K562 (cell line): Measurements from ENCODE around the gene S100A8. TPM values are rescaled to one million over a fixed set of nuclear protein-coding genes. Genes with fewer than 3 reads are reported as not detected.

Source experiments
- ATAC-seq: fragments of 200-7000 bp; cut with Tn5 transposase; 3 replicates; pipeline ENCODE4 v1.9.1; 2020; ENCODE audit warnings: moderate library complexity
- BruUV-seq: library from RNA; stranded (reverse); fragments of 400-500 nt; replicated peaks from 2 replicates; lab custom pipeline; 2021; lab: Mats Ljungman, UMichigan
- CTCF ChIA-PET: fragments of 300-600 bp; formaldehyde crosslinking; extraction: SDS; loops from one replicate; lab custom pipeline; 2021; ENCODE audit warnings: low intra/inter-chr PET ratio; lab: Yijun Ruan, JAX
- POLR2A ChIA-PET: fragments of 300-600, 350-650 bp; sonication (Branson Sonifier 250); formaldehyde crosslinking; extraction: SDS; loops from one replicate; lab custom pipeline; 2021; ENCODE audit warnings: antibody characterized with exemption, inconsistent platforms; lab: Yijun Ruan, JAX
- DNase-seq, 4 experiments: peaks; one replicate each; pipeline versions ENCODE4 v3.0.0 to v3.0.0-alpha.2; 2011 to 2018; ENCODE audit warnings: low spot score in 3 of 4, mixed read lengths in 3 of 4; ENCODE audit errors: extremely low read depth in 1 of 4
- FAIRE-seq: peaks from 2 replicates; lab custom pipeline; 2011; peaks lifted over from hg19 to GRCh38; lab: Jason Lieb, UNC
- H2AFZ ChIP-seq: 2 replicates; pipeline ENCODE4 v1.6.0; 2011; ENCODE audit warnings: low read depth, low read length, control low read depth, inconsistent platforms
- H3K27ac ChIP-seq: fragments of 200-600 bp; 3 replicates; pipeline ENCODE4 v1.8.0; 2011; ENCODE audit warnings: low read depth, mild to moderate bottlenecking, control low read depth, inconsistent platforms, low read length, moderate library complexity, mixed read lengths; ENCODE audit errors: extremely low read depth
- H3K27me3 ChIP-seq, 2 experiments: fragments of 300-600 bp in 1 of 2; 2 replicates in 1 of 2; 3 replicates in 1 of 2; pipeline versions ENCODE4 v1.6.0 to v1.8.0; 2011; ENCODE audit warnings: inconsistent platforms in 2 of 2, low read length in 2 of 2, mild to moderate bottlenecking in 1 of 2, mixed read lengths in 1 of 2, moderate library complexity in 1 of 2; ENCODE audit not compliant: control insufficient read depth in 2 of 2, insufficient read depth in 2 of 2
- H3K36me3 ChIP-seq: fragments of 300-600 bp; 3 replicates; pipeline ENCODE4 v1.8.0; 2011; ENCODE audit warnings: mild to moderate bottlenecking, low read length, inconsistent platforms; ENCODE audit not compliant: control insufficient read depth, insufficient read depth
- H3K4me1 ChIP-seq, 2 experiments: fragments of 200-600 bp in 1 of 2; replicated peaks in 1 of 2; 2 replicates in 1 of 2; 3 replicates in 1 of 2; pipeline versions ENCODE4 v1.5.1 to v1.8.0; 2011; ENCODE audit warnings: inconsistent platforms in 2 of 2, low read length in 2 of 2, mild to moderate bottlenecking in 1 of 2, mixed read lengths in 1 of 2, moderate library complexity in 1 of 2; ENCODE audit not compliant: control insufficient read depth in 2 of 2, insufficient read depth in 2 of 2
- H3K4me2 ChIP-seq: 2 replicates; pipeline ENCODE4 v1.6.1; 2011; ENCODE audit warnings: low read length, control low read depth, inconsistent platforms, mixed read lengths; ENCODE audit not compliant: insufficient read depth
- H3K4me3 ChIP-seq: fragments of 200-600 bp; sonication (generic), shearing (Covaris generic); 2 replicates; pipeline ENCODE4 v1.5.1; 2016; ENCODE audit warnings: control low read depth, inconsistent platforms
- H3K79me2 ChIP-seq: fragments of 200-600 bp; 3 replicates; pipeline ENCODE4 v1.8.0; 2011; ENCODE audit warnings: low read length, inconsistent platforms; ENCODE audit not compliant: control insufficient read depth, insufficient read depth
- H3K9ac ChIP-seq, 2 experiments: 2 replicates each; pipeline versions ENCODE4 v1.6.0 to v1.6.1; 2011; ENCODE audit warnings: low read depth in 2 of 2, low read length in 2 of 2, control low read depth in 1 of 2, inconsistent platforms in 1 of 2, mild to moderate bottlenecking in 1 of 2, mixed read lengths in 1 of 2; ENCODE audit not compliant: insufficient read depth in 1 of 2
- H3K9me1 ChIP-seq: one replicate; pipeline ENCODE4 v1.6.0; 2011; ENCODE audit warnings: inconsistent platforms, mild to moderate bottlenecking, low read length, moderate library complexity; ENCODE audit not compliant: control insufficient read depth, insufficient read depth
- H3K9me3 ChIP-seq: replicated peaks from 2 replicates; pipeline ENCODE4 v1.5.1; 2011; ENCODE audit warnings: low read depth, low read length, inconsistent platforms; ENCODE audit not compliant: control insufficient read depth, insufficient read depth
- H4K20me1 ChIP-seq: replicated peaks from 2 replicates; pipeline ENCODE4 v1.6.1; 2011; ENCODE audit warnings: low read length, inconsistent platforms, mixed read lengths; ENCODE audit not compliant: control insufficient read depth, insufficient read depth
- HDGF ChIP-seq: fragments of 450-650 bp; IDR thresholded peaks from 2 replicates; pipeline ENCODE4 v1.6.1; 2016
- KDM2B ChIP-seq: fragments of 250-450 bp; sonication (Bioruptor Pico); IDR thresholded peaks from 2 replicates; pipeline ENCODE4 v1.8.0; 2021; ENCODE audit warnings: mild to moderate bottlenecking, moderate library complexity
- KLF1 ChIP-seq: fragments of 450-650 bp; IDR thresholded peaks from 2 replicates; pipeline ENCODE4 v1.6.1; 2016; ENCODE audit warnings: missing genetic modification characterization, missing compliant biosample characterization
- PHTF2 ChIP-seq: fragments of 250-450 bp; sonication (Bioruptor Pico); IDR thresholded peaks from 2 replicates; pipeline ENCODE4 v1.5.0; 2021; ENCODE audit warnings: mild to moderate bottlenecking
- SIN3B ChIP-seq: fragments of 450-650 bp; IDR thresholded peaks from 2 replicates; pipeline ENCODE4 v1.6.1; 2017; ENCODE audit warnings: low read depth, mild to moderate bottlenecking, moderate library complexity
- SREBF1 ChIP-seq: fragments of 150-350 bp; IDR thresholded peaks from 2 replicates; pipeline ENCODE4 v1.6.1; 2014; ENCODE audit warnings: antibody characterized with exemption, low read depth, low read length, borderline replicate concordance
- TCFL5 ChIP-seq: fragments of 250-450 bp; sonication (Bioruptor Pico); conservative IDR thresholded peaks from 2 replicates; pipeline ENCODE4 v1.6.1; 2021; ENCODE audit warnings: mild to moderate bottlenecking, moderate library complexity, matching md5 sums
- TOE1 ChIP-seq, 2 experiments: fragments of 450-650 bp in 1 of 2; sonication (generic) in 1 of 2; formaldehyde crosslinking in 1 of 2; IDR thresholded peaks; 2 replicates each; pipeline versions ENCODE4 v1.7.1 to v1.8.0; 2016 to 2022; ENCODE audit warnings: borderline replicate concordance in 2 of 2, mild to moderate bottlenecking in 2 of 2, antibody characterized with exemption in 1 of 2, inconsistent platforms in 1 of 2, low read depth in 1 of 2, missing genetic modification reagents in 1 of 2, moderate library complexity in 1 of 2
- ZKSCAN1 ChIP-seq: fragments of 150-350 bp; IDR thresholded peaks from 2 replicates; pipeline ENCODE4 v1.6.1; 2016; ENCODE audit warnings: low read depth, low read length
- ZNF174 ChIP-seq: fragments of 250-450 bp; sonication (Bioruptor Pico); IDR thresholded peaks from 2 replicates; pipeline ENCODE4 v1.4.0; 2020; ENCODE audit warnings: mild to moderate bottlenecking
- ZNF175 ChIP-seq: fragments of 200-800 bp; sonication (Bioruptor generic); IDR thresholded peaks from 2 replicates; pipeline ENCODE4 v1.6.1; 2016; ENCODE audit warnings: low read depth, mild to moderate bottlenecking, missing genetic modification characterization, missing compliant biosample characterization
- ZNF232 ChIP-seq: sonication (generic); formaldehyde crosslinking; IDR thresholded peaks from 2 replicates; pipeline ENCODE4 v1.8.0; 2022; ENCODE audit warnings: mild to moderate bottlenecking, missing genetic modification reagents
- ZNF239 ChIP-seq: fragments of 250-450 bp; sonication (Bioruptor Pico); IDR thresholded peaks from 2 replicates; pipeline ENCODE4 v1.4.0; 2020; ENCODE audit warnings: mild to moderate bottlenecking
- ZNF584 ChIP-seq: fragments of 200-800 bp; sonication (Bioruptor generic); IDR thresholded peaks from 2 replicates; pipeline ENCODE4 v1.6.1; 2016; ENCODE audit warnings: low read depth, mild to moderate bottlenecking, missing genetic modification characterization, missing compliant biosample characterization
- WGBS: fragments of 100-300 bp; shearing (Covaris generic); methylation state at CpG from one replicate; pipeline ENCODE4 v1.1.6; 2016; ENCODE audit warnings: low coverage, mixed read lengths; ENCODE audit not compliant: insufficient coverage; ENCODE audit errors: missing lambda C conversion rate; 5-methylcytosine and 5-hydroxymethylcytosine counted together
- in situ Hi-C: fragments of 300-500 bp; cut with MboI; formaldehyde crosslinking; loops from 4 replicates; pipeline ENCODE4 v1.15.0; 2018; ENCODE audit warnings: inconsistent platforms, mixed read lengths
- intact Hi-C: fragments of 100-400 bp; cut with micrococcal nuclease; formaldehyde crosslinking; loops from 2 replicates; pipeline ENCODE4 v1.14.2; 2022
- polyA plus RNA-seq, 8 experiments: library from polyadenylated mRNA; depleted of rRNA in 4 of 8; stranded (reverse) in 5 of 8; unstranded in 3 of 8; fragments of >200 nt; fragmentation: Nextera tagmentation in 2 of 8; fragmentation: Illumina TruSeq in 1 of 8; extraction: Ambion mirVana in 2 of 8; extraction: Trizol in 1 of 8; gene quantifications; 2 replicates each; pipeline versions ENCODE4 v1.2.1 to v1.2.3, GENCODE V29; 2011 to 2014; ENCODE audit warnings: inconsistent platforms in 1 of 8, missing spikeins in 1 of 8
- total RNA-seq, 7 experiments: library from RNA; depleted of rRNA in 6 of 7; stranded (reverse); fragments of >200 nt in 6 of 7; fragmentation: Illumina TruSeq in 2 of 7; extraction: Trizol in 2 of 7; gene quantifications; 2 replicates each; pipeline versions ENCODE4 v1.2.1 to v1.2.3, GENCODE V29; 2011 to 2021; ENCODE audit warnings: low replicate concordance in 1 of 7
- TF ChIP-seq, protein P1 (sequence below): fragments of 250-450 bp; sonication (Bioruptor Pico); IDR thresholded peaks from 2 replicates; pipeline ENCODE4 v1.4.0; 2020; ENCODE audit warnings: mild to moderate bottlenecking, moderate library complexity
- TF ChIP-seq, protein P2 (sequence below): sonication (generic); formaldehyde crosslinking; IDR thresholded peaks from 2 replicates; pipeline ENCODE4 v1.8.0; 2022; ENCODE audit warnings: mild to moderate bottlenecking, missing genetic modification reagents

Gene S100A8
- total and polyA plus RNA-seq, 9 of the 15 experiments (the other 6 are each of a cell fraction or from before 2014, with no cell fraction given) = 0.15 to 0.60 TPM; not detected in 7

DNA sequence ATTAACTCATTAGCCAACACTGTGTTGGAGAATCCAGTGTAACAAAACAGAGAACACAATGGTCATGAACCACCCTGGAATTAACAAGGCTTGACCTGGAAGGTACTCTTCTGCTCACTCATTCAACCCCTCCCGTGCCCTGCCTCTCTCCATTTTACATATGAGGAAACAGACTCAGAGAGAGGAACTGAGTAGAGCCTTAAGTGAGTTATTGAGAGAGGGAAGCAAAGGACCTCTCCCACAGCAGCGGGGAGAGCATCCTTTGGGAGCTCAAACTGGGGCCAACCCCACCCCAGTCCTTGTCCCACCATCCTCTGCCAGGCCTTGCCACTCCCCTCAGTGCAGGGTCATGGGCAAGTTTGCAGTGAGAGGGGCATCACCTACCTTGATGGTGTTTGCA is 16.8 kb downstream of the S100A8 start:
- in situ Hi-C loops = no loop called here

DNA sequence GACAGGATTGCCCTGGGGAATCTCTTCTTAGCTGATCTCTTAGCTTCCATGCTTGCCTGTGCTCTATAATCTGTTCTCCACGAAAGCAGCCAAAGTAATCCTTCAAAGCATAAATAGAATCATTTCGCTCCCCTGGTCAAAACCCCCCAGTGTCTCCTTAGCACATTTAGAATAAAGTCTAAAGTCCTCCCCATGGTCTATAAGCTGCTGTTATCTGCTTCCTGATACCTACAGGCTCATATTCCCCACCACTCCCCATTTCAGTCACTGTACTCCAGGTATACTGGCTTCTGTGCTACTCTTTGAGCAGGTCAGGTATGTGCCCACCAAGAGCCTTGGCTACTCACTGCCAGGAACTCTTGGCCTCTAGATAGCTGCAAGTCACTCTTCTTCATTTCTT is 18.3 kb downstream of the S100A8 start:
- in situ Hi-C loops = no loop called here
- no peak overlapping the region for H2AFZ ChIP-seq
- BruUV-seq = no TSS peak
- TF ChIP-seq ZKSCAN1 (no peak), ZNF239 (no peak), ZNF174 (CRISPR knock-in tag) (no peak), ZNF584 (CRISPR knock-in tag) (no peak), ZNF232 (CRISPR knock-in tag) (no peak)
- TF ChIP-seq, protein P1, sequence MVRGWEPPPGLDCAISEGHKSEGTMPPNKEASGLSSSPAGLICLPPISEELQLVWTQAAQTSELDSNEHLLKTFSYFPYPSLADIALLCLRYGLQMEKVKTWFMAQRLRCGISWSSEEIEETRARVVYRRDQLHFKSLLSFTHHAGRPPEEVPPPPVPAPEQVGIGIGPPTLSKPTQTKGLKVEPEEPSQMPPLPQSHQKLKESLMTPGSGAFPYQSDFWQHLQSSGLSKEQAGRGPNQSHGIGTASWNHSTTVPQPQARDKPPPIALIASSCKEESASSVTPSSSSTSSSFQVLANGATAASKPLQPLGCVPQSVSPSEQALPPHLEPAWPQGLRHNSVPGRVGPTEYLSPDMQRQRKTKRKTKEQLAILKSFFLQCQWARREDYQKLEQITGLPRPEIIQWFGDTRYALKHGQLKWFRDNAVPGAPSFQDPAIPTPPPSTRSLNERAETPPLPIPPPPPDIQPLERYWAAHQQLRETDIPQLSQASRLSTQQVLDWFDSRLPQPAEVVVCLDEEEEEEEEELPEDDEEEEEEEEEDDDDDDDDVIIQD (CRISPR knock-in tag) = no peak
- TF ChIP-seq, protein P2, sequence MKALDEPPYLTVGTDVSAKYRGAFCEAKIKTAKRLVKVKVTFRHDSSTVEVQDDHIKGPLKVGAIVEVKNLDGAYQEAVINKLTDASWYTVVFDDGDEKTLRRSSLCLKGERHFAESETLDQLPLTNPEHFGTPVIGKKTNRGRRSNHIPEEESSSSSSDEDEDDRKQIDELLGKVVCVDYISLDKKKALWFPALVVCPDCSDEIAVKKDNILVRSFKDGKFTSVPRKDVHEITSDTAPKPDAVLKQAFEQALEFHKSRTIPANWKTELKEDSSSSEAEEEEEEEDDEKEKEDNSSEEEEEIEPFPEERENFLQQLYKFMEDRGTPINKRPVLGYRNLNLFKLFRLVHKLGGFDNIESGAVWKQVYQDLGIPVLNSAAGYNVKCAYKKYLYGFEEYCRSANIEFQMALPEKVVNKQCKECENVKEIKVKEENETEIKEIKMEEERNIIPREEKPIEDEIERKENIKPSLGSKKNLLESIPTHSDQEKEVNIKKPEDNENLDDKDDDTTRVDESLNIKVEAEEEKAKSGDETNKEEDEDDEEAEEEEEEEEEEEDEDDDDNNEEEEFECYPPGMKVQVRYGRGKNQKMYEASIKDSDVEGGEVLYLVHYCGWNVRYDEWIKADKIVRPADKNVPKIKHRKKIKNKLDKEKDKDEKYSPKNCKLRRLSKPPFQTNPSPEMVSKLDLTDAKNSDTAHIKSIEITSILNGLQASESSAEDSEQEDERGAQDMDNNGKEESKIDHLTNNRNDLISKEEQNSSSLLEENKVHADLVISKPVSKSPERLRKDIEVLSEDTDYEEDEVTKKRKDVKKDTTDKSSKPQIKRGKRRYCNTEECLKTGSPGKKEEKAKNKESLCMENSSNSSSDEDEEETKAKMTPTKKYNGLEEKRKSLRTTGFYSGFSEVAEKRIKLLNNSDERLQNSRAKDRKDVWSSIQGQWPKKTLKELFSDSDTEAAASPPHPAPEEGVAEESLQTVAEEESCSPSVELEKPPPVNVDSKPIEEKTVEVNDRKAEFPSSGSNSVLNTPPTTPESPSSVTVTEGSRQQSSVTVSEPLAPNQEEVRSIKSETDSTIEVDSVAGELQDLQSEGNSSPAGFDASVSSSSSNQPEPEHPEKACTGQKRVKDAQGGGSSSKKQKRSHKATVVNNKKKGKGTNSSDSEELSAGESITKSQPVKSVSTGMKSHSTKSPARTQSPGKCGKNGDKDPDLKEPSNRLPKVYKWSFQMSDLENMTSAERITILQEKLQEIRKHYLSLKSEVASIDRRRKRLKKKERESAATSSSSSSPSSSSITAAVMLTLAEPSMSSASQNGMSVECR (CRISPR knock-in tag) = no peak

More for the DNA sequence above, 16.8 kb downstream of the S100A8 start:
- POLR2A ChIA-PET = interaction anchor here (0.7 kb wide), 1 partner anchor 35 kb away, joined by 3 read pairs; no protein-coding TSS in a partner anchor
- no peaks in the 10 kb centered on the region for H3K9me3 ChIP-seq
- no peak for ATAC-seq
- no peak overlapping the region for H3K4me3 ChIP-seq
- no peaks in the 10 kb centered on the region for H3K36me3 ChIP-seq
- no peaks in the 10 kb centered on the region for H3K4me1 ChIP-seq
- H3K4me2 ChIP-seq = no peak overlapping the region
- CTCF ChIA-PET = no interaction called here
- 0% methylated on average over 1 of the region's 2 CpGs for WGBS
- TF ChIP-seq KDM2B (no peak), SREBF1 (no peak), TOE1 (IDR thresholded peaks at IDR 0.05; ENCODE audit: borderline replicate concordance) (no peak), TOE1 (CRISPR knock-in tag; IDR thresholded peaks at IDR 0.05; ENCODE audit: borderline replicate concordance, low read depth) (no peak), ZNF175 (CRISPR knock-in tag) (no peak), HDGF (no peak), KLF1 (no peak), SIN3B (no peak), TCFL5 (CRISPR knock-in tag) (no peak), PHTF2 (no peak)
- TF ChIP-seq, all 486 proteins: peak for 0
- Histone ChIP-seq H3K9me1 (no peaks in the 10 kb centered on the region), H4K20me1 (no peaks in the 10 kb centered on the region), H3K27ac (no peak overlapping the region), H3K79me2 (no peaks in the 10 kb centered on the region), H3K9ac (no peak overlapping the region), H3K27me3 (peaks cover 2 to 23% of the 10 kb centered on the region in 2 experiments; a peak in 3 of 5 replicates), H2AFZ (no peak overlapping the region)
- FAIRE-seq (no peak), DNase-seq (no peak)
- no TSS peak for BruUV-seq
- intact Hi-C loops = no loop called here

More for the DNA sequence above, 18.3 kb downstream of the S100A8 start:
- Histone ChIP-seq H3K9me1 (no peaks in the 10 kb centered on the region), H3K27ac (no peak overlapping the region), H3K36me3 (no peaks in the 10 kb centered on the region), H3K9me3 (no peaks in the 10 kb centered on the region), H3K4me3 (no peak overlapping the region), H3K27me3 (peaks cover 0 to 26% of the 10 kb centered on the region in 2 experiments; a peak in 3 of 5 replicates), H3K4me1 (no peaks in the 10 kb centered on the region), H3K9ac (no peak overlapping the region), H3K4me2 (no peak overlapping the region), H3K79me2 (no peaks in the 10 kb centered on the region), H4K20me1 (no peaks in the 10 kb centered on the region)
- FAIRE-seq = no peak
- POLR2A ChIA-PET = interaction anchor here (0.8 kb wide), 1 partner anchor 256 kb away, joined by 3 read pairs; the partner anchor contains the start of gene S100A1
- 0% methylated on average over 2 of the region's 2 CpGs for WGBS
- no peak for ATAC-seq
- CTCF ChIA-PET = no interaction called here
- DNase-seq = no peak
- intact Hi-C loops = no loop called here
